A673 (cell line): ENCODE results near the gene CLUH. TPM values are rescaled to one million over a fixed set of nuclear protein-coding genes. Genes with fewer than 3 reads are reported as not detected.

Experiments
- Bru-seq: library from RNA; stranded (reverse); fragments of 400-500 nt; gene quantifications from one replicate; lab custom pipeline; 2021; lab: Mats Ljungman, UMichigan
- BruChase-seq, 2 experiments: library from RNA; stranded (reverse); fragments of 400-500 nt; gene quantifications; one replicate each; lab custom pipeline; 2021; lab: Mats Ljungman, UMichigan
- BruUV-seq: library from RNA; stranded (reverse); fragments of 400-500 nt; replicated peaks from 2 replicates; lab custom pipeline; 2021; lab: Mats Ljungman, UMichigan
- CTCF ChIA-PET: fragments of 300-600 bp; sonication (Branson Sonifier 250); formaldehyde crosslinking; loops from one replicate; lab custom pipeline; 2022; ENCODE audit warnings: antibody characterized with exemption; lab: Charles Lee
- POLR2A ChIA-PET: fragments of 300-600 bp; sonication (Branson Sonifier 250); formaldehyde crosslinking; loops from one replicate; lab custom pipeline; 2022; ENCODE audit warnings: antibody characterized with exemption; ENCODE audit not compliant: low non-redundant PET; lab: Charles Lee
- DNase-seq: peaks from one replicate; pipeline ENCODE4 v3.0.0-alpha.2; 2015; ENCODE audit warnings: low spot score
- H3K27ac ChIP-seq: fragments of 200-600 bp; sonication (generic); 2 replicates; pipeline ENCODE4 v1.5.1; 2016; ENCODE audit warnings: mixed run types, low read depth, mild to moderate bottlenecking, mixed read lengths, antibody characterized with exemption, low read length; ENCODE audit not compliant: poor library complexity, severe bottlenecking
- H3K27me3 ChIP-seq: fragments of 200-600 bp; sonication (generic); replicated peaks from 2 replicates; pipeline ENCODE4 v1.6.1; 2017; ENCODE audit warnings: mixed run types, low read depth, mild to moderate bottlenecking, mixed read lengths, antibody characterized with exemption, low read length; ENCODE audit not compliant: insufficient read depth, poor library complexity
- H3K36me3 ChIP-seq: fragments of 200-600 bp; sonication (generic); 2 replicates; pipeline ENCODE4 v1.6.1; 2016; ENCODE audit warnings: mixed run types, mild to moderate bottlenecking, mixed read lengths, antibody characterized with exemption, low read length; ENCODE audit not compliant: insufficient read depth, poor library complexity, severe bottlenecking
- H3K4me1 ChIP-seq: fragments of 200-600 bp; sonication (generic); 2 replicates; pipeline ENCODE4 v1.6.1; 2017; ENCODE audit warnings: mixed run types, mild to moderate bottlenecking, mixed read lengths, antibody characterized with exemption, low read length; ENCODE audit not compliant: insufficient read depth, poor library complexity, severe bottlenecking
- H3K4me3 ChIP-seq: fragments of 200-600 bp; sonication (generic); 2 replicates; pipeline ENCODE4 v1.5.1; 2016; ENCODE audit warnings: low read depth, mixed run types, mild to moderate bottlenecking, mixed read lengths, low read length; ENCODE audit not compliant: poor library complexity, severe bottlenecking
- H3K9me3 ChIP-seq: fragments of 200-600 bp; sonication (generic); 2 replicates; pipeline ENCODE4 v1.6.1; 2016; ENCODE audit warnings: mixed run types, low read depth, mild to moderate bottlenecking, mixed read lengths, antibody characterized with exemption, low read length; ENCODE audit not compliant: poor library complexity, severe bottlenecking
- EZH2 ChIP-seq: fragments of 200-600 bp; sonication (generic); IDR thresholded peaks from 2 replicates; pipeline ENCODE4 v1.6.1; 2017; ENCODE audit warnings: borderline replicate concordance, low read depth, mild to moderate bottlenecking, mixed read lengths, antibody characterized with exemption, low read length; ENCODE audit not compliant: poor library complexity, severe bottlenecking
- intact Hi-C: fragments of 100-400 bp; cut with micrococcal nuclease; formaldehyde crosslinking; loops from one replicate; pipeline ENCODE4 v1.10.0; 2022; ENCODE audit not compliant: unreplicated experiment
- long read RNA-seq: library from polyadenylated mRNA; stranded (forward); transcript quantifications from one replicate; pipeline ENCODE4 v2.0.0, GENCODE V29; 2022
- total RNA-seq: library from RNA; stranded (reverse); gene quantifications from 2 replicates; pipeline ENCODE4 v1.2.3, GENCODE V29; 2021
- TF ChIP-seq, protein P1 (sequence below): fragments of 300-800, 200-600 bp; sonication (generic); conservative IDR thresholded peaks from 2 replicates; pipeline ENCODE4 v1.5.1; 2017; ENCODE audit warnings: low read depth, mild to moderate bottlenecking, antibody characterized with exemption, low read length, moderate library complexity, mixed read lengths

CLUH gene, protein sequence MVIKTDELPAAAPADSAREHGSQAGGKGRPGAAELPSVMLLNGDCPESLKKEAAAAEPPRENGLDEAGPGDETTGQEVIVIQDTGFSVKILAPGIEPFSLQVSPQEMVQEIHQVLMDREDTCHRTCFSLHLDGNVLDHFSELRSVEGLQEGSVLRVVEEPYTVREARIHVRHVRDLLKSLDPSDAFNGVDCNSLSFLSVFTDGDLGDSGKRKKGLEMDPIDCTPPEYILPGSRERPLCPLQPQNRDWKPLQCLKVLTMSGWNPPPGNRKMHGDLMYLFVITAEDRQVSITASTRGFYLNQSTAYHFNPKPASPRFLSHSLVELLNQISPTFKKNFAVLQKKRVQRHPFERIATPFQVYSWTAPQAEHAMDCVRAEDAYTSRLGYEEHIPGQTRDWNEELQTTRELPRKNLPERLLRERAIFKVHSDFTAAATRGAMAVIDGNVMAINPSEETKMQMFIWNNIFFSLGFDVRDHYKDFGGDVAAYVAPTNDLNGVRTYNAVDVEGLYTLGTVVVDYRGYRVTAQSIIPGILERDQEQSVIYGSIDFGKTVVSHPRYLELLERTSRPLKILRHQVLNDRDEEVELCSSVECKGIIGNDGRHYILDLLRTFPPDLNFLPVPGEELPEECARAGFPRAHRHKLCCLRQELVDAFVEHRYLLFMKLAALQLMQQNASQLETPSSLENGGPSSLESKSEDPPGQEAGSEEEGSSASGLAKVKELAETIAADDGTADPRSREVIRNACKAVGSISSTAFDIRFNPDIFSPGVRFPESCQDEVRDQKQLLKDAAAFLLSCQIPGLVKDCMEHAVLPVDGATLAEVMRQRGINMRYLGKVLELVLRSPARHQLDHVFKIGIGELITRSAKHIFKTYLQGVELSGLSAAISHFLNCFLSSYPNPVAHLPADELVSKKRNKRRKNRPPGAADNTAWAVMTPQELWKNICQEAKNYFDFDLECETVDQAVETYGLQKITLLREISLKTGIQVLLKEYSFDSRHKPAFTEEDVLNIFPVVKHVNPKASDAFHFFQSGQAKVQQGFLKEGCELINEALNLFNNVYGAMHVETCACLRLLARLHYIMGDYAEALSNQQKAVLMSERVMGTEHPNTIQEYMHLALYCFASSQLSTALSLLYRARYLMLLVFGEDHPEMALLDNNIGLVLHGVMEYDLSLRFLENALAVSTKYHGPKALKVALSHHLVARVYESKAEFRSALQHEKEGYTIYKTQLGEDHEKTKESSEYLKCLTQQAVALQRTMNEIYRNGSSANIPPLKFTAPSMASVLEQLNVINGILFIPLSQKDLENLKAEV (N-terminal part only)
- total RNA-seq (153 and 162 TPM in 2 replicates), Bru-seq, nascent RNA (percentile 65 among the genes with signal in this experiment), BruChase-seq, experiment 1, labeled RNA remaining after a 2-hour chase (percentile 81 among the genes with signal in this experiment), BruChase-seq, experiment 2, labeled RNA remaining after a 6-hour chase (percentile 94 among the genes with signal in this experiment)
- long read RNA-seq, full-length matches to known transcripts: 20 of 156 reads
- long read RNA-seq, partial matches to known transcripts: 53 of 156 reads
- long read RNA-seq, other reads (novel, unspliced or antisense): 83 of 156 reads

DNA sequence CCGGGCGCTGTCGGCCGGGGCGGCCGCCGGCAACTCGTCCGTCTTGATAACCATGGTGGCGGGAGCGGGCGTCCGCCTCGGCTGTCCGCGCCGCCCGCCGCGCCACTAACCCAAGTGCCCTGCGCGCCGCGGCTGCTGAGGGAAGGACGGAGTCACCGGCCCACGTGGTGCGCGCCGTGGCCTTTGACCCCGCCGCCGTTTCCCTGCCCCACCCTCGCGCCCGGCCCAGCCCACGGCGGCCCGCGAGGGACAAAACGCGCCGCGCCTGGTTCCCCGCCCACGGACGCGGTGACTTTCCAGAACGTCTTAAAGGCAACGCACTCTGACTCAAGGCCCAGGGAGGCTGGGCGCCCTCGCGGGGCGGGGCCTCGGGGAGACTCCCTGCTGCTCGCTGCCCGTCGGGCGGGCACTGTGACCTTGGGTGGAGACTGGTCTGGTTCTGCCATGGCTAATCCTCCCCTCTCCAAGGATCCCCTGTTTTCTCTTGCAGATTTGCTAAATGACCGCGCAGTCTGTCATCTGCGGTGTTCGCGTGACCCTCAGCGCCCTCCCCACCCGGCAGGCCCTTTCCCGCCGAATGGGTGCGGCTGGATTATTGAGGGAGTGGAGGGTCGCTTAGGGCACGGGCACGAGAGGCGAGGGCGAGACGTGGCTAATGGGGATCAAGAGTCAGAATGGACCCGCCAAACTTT, at the start of gene CLUH:
TSS of gene CLUH (minus strand) at position 157 of the 692 bp plus-strand sequence. CDS start at position 54, 103 bp downstream.
- POLR2A ChIA-PET: no interaction called here

DNA sequence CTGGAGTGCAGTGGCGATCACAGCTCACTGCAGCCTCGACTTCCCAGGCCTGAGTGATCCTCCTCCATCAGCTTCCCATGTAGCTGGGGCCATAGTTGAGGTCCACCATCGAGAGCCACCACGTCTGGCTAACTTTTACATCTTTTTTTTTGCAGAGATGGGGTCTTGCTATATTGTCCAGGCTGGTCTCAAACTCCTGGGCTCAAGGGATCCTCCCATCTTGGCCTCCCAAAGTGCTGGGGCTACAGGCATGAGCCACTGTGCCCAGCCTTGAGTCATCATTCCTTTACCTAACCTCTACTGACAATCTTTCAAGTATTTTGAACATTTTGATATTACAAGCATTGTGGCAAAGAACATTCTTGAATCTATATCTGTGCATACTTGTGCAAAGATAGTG, 47.3 kb upstream of the CLUH start:
- CTCF ChIA-PET: no interaction called here
- POLR2A ChIA-PET: no interaction called here
- intact Hi-C loops: no loop called here

More for the DNA sequence above, at the start of gene CLUH:
- CTCF ChIA-PET: no interaction called here
- Histone ChIP-seq H3K4me3 (peak within 1 kb of the TSS; percentile 88), H3K27me3 (no peaks in the 10 kb centered on the region), H3K4me1 (peaks cover 34% of the 10 kb centered on the region), H3K36me3 (no peaks in the 10 kb centered on the region), H3K9me3 (no peaks in the 10 kb centered on the region), H3K27ac (peak within 1 kb of the TSS; percentile 81)
- intact Hi-C loops: no loop called here
- no peak for TF ChIP-seq EZH2
- TF ChIP-seq, protein P1, sequence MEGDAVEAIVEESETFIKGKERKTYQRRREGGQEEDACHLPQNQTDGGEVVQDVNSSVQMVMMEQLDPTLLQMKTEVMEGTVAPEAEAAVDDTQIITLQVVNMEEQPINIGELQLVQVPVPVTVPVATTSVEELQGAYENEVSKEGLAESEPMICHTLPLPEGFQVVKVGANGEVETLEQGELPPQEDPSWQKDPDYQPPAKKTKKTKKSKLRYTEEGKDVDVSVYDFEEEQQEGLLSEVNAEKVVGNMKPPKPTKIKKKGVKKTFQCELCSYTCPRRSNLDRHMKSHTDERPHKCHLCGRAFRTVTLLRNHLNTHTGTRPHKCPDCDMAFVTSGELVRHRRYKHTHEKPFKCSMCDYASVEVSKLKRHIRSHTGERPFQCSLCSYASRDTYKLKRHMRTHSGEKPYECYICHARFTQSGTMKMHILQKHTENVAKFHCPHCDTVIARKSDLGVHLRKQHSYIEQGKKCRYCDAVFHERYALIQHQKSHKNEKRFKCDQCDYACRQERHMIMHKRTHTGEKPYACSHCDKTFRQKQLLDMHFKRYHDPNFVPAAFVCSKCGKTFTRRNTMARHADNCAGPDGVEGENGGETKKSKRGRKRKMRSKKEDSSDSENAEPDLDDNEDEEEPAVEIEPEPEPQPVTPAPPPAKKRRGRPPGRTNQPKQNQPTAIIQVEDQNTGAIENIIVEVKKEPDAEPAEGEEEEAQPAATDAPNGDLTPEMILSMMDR: no peak
- peak; percentile 97 for DNase-seq
- BruUV-seq: TSS peak; percentile 71

More for the DNA sequence above, 47.3 kb upstream of the CLUH start:
- no peaks in the 10 kb centered on the region for H3K4me1 ChIP-seq
- H3K27ac ChIP-seq: no peak overlapping the region
- TF ChIP-seq EZH2: no peak
- TF ChIP-seq, protein P1: no peak
- peaks cover 51% of the 10 kb centered on the region for H3K27me3 ChIP-seq
- no peak overlapping the region for H3K4me3 ChIP-seq
- BruUV-seq: no TSS peak
- no peaks in the 10 kb centered on the region for H3K36me3 ChIP-seq
- H3K9me3 ChIP-seq: no peaks in the 10 kb centered on the region
- no peak for DNase-seq
